Endothelial cell of umbilical vein (primary cell): Measurements from ENCODE around the gene DXO. TPM values are rescaled to one million over a fixed set of nuclear protein-coding genes. Genes with fewer than 3 reads are reported as not detected.

Experiments
- BruUV-seq: library from RNA; stranded (reverse); fragments of 400-500 nt; replicated peaks from 2 replicates; lab custom pipeline; 2021; lab: Mats Ljungman, UMichigan
- CTCF ChIA-PET: fragments of 300-600, 350-600 bp; sonication (Branson Sonifier 250); formaldehyde crosslinking; loops from one replicate; lab custom pipeline; 2021; ENCODE audit warnings: antibody characterized with exemption, inconsistent platforms; lab: Charles Lee
- POLR2A ChIA-PET: fragments of 300-600, 350-600 bp; sonication (Branson Sonifier 250); formaldehyde crosslinking; loops from one replicate; lab custom pipeline; 2021; ENCODE audit warnings: antibody characterized with exemption, inconsistent platforms; lab: Charles Lee
- DNase-seq: peaks from one replicate; pipeline ENCODE4 v3.0.0-alpha.2; 2011; ENCODE audit warnings: low read depth, low spot score
- FAIRE-seq: peaks from 2 replicates; lab custom pipeline; 2011; peaks lifted over from hg19 to GRCh38; lab: Jason Lieb, UNC
- H2AFZ ChIP-seq: 2 replicates; pipeline ENCODE4 v1.6.0; 2012; ENCODE audit warnings: low read depth, low read length, control low read depth, inconsistent platforms
- H3K27ac ChIP-seq: 2 replicates; pipeline ENCODE4 v1.5.1; 2011; ENCODE audit warnings: low read depth, mild to moderate bottlenecking, control low read depth, low read length, moderate library complexity; ENCODE audit not compliant: insufficient read depth
- H3K27me3 ChIP-seq, 2 experiments: 2 replicates each; pipeline versions ENCODE4 v1.6.0 to v1.6.1; 2011; ENCODE audit warnings: low read length in 2 of 2, mixed read lengths in 1 of 2; ENCODE audit not compliant: control insufficient read depth in 2 of 2, insufficient read depth in 2 of 2
- H3K36me3 ChIP-seq, 2 experiments: 2 replicates in 1 of 2; 3 replicates in 1 of 2; pipeline ENCODE4 v1.5.1; 2011; ENCODE audit warnings: low read length in 2 of 2, mild to moderate bottlenecking in 1 of 2, moderate library complexity in 1 of 2; ENCODE audit not compliant: control insufficient read depth in 2 of 2, insufficient read depth in 2 of 2; ENCODE audit errors: extremely low read depth in 1 of 2
- H3K4me1 ChIP-seq: 3 replicates; pipeline ENCODE4 v1.5.1; 2011; ENCODE audit warnings: mild to moderate bottlenecking, low read length; ENCODE audit not compliant: control insufficient read depth, insufficient read depth; ENCODE audit errors: extremely low read depth
- H3K4me2 ChIP-seq: 2 replicates; pipeline ENCODE4 v1.6.1; 2011; ENCODE audit warnings: low read length, control low read depth, mixed read lengths; ENCODE audit not compliant: insufficient read depth
- H3K4me3 ChIP-seq, 3 experiments: fragments of 200-600 bp in 1 of 3; sonication (generic), shearing (Covaris generic) in 1 of 3; replicated peaks in 1 of 3; 2 replicates each; pipeline ENCODE4 v1.5.1; 2011 to 2016; ENCODE audit warnings: control low read depth in 3 of 3, low read length in 3 of 3, mild to moderate bottlenecking in 2 of 3, inconsistent platforms in 1 of 3, low read depth in 1 of 3, moderate library complexity in 1 of 3; ENCODE audit not compliant: insufficient read depth in 1 of 3
- H3K79me2 ChIP-seq: 2 replicates; pipeline ENCODE4 v1.6.0; 2012; ENCODE audit warnings: low read length, inconsistent platforms; ENCODE audit not compliant: control insufficient read depth, insufficient read depth
- H3K9ac ChIP-seq: replicated peaks from 2 replicates; pipeline ENCODE3; 2011; ENCODE audit warnings: low read length, control low read depth; ENCODE audit not compliant: insufficient read depth; ENCODE audit errors: extremely low read depth
- H3K9me1 ChIP-seq: replicated peaks from 3 replicates; pipeline ENCODE4 v1.6.0; 2011; ENCODE audit warnings: mild to moderate bottlenecking, low read length; ENCODE audit not compliant: control insufficient read depth, insufficient read depth; ENCODE audit errors: extremely low read depth
- H3K9me3 ChIP-seq: replicated peaks from 2 replicates; pipeline ENCODE4 v1.5.1; 2012; ENCODE audit warnings: low read length, inconsistent platforms; ENCODE audit not compliant: control insufficient read depth, insufficient read depth
- H4K20me1 ChIP-seq: replicated peaks from 2 replicates; pipeline ENCODE3; 2011; ENCODE audit warnings: mild to moderate bottlenecking, low read length; ENCODE audit not compliant: control insufficient read depth, insufficient read depth; ENCODE audit errors: extremely low read depth
- EZH2 ChIP-seq: IDR thresholded peaks from 2 replicates; pipeline ENCODE4 v1.6.1; 2012; ENCODE audit warnings: borderline replicate concordance, low read depth, mild to moderate bottlenecking, moderate library complexity, low read length, inconsistent platforms; ENCODE audit not compliant: severe bottlenecking
- FOS ChIP-seq: IDR thresholded peaks from 2 replicates; pipeline ENCODE4 v1.6.1; 2011; ENCODE audit warnings: mild to moderate bottlenecking, low read length, moderate library complexity, borderline replicate concordance; ENCODE audit not compliant: insufficient read depth
- JUN ChIP-seq: IDR thresholded peaks from 2 replicates; pipeline ENCODE4 v1.6.1; 2011; ENCODE audit warnings: borderline replicate concordance, low read depth; ENCODE audit not compliant: insufficient read length, insufficient read depth
- MYC ChIP-seq: IDR thresholded peaks from one replicate; pipeline ENCODE4 v1.6.1; 2011; ENCODE audit warnings: mild to moderate bottlenecking, low read depth, low read length
- POLR2AphosphoS5 ChIP-seq: IDR thresholded peaks from 2 replicates; pipeline ENCODE4 v1.6.1; 2012; ENCODE audit warnings: low read depth, mild to moderate bottlenecking, control low read depth, low read length, moderate library complexity; ENCODE audit not compliant: insufficient read depth
- dilution Hi-C: fragments of 300-500 bp; cut with MboI; formaldehyde crosslinking; loops from one replicate; pipeline ENCODE4 v1.15.0; 2019; ENCODE audit warnings: low sequenced_read_pairs; ENCODE audit not compliant: extremely low pct_ligation_motif_present
- intact Hi-C: fragments of 100-400 bp; cut with micrococcal nuclease; formaldehyde crosslinking; loops from one replicate; pipeline ENCODE4 v1.10.0; 2022
- polyA plus RNA-seq, 4 experiments: library from polyadenylated mRNA; depleted of rRNA in 3 of 4; stranded (reverse) in 3 of 4; unstranded in 1 of 4; fragments of >200 nt; gene quantifications; 2 replicates each; pipeline versions ENCODE4 v1.2.1 to v1.2.3, GENCODE V29; 2011 to 2012; ENCODE audit warnings: missing spikeins in 1 of 4
- total RNA-seq: library from RNA; stranded (reverse); gene quantifications from 2 replicates; pipeline ENCODE4 v1.2.3, GENCODE V29; 2021
- TF ChIP-seq, protein P1 (sequence below): IDR thresholded peaks from 2 replicates; pipeline ENCODE4 v1.6.1; 2011; ENCODE audit not compliant: insufficient read depth, insufficient read length
- TF ChIP-seq, protein P2 (sequence below), 2 donors: IDR thresholded peaks; 1 replicate in 1 of 2; 2 replicates in 1 of 2; pipeline ENCODE4 v1.5.1; 2011; ENCODE audit warnings: low read length in 2 of 2, mild to moderate bottlenecking in 2 of 2, moderate library complexity in 2 of 2, control low read depth in 1 of 2, inconsistent platforms in 1 of 2, low read depth in 1 of 2; ENCODE audit not compliant: insufficient read depth in 1 of 2; ENCODE audit errors: extremely low read depth in 1 of 2

Gene DXO
- total and polyA plus RNA-seq, 2 donors (not counting 3 experiments of a cell fraction or from before 2014, with no cell fraction given) = 20.7 to 34.9 TPM

DNA sequence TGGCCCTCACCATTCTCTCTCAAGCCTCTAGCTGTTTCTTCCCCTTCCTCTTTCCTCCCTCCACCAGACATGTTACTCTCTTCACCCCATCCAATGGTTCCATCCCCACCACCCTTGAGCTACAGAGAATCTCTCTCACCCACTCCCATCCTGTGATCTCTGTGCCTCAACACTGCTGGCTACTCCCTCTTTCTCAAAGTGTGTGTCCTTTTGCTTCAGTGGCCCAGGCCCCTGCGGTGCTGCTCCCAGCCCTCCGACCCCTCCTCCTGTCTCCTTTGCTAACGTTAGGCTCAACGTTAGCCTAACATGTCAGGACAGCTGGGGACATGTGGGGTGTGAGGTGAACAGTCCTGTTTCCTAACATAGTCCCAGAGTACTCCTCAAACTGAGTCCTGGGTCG lies 19.0 kb downstream of the DXO start:
- FAIRE-seq = no peak
- POLR2A ChIA-PET = interaction anchor here (1.0 kb wide), 1 partner anchor 126 kb away, joined by 3 read pairs; the partner anchor contains the start of gene HSPA1B

DNA sequence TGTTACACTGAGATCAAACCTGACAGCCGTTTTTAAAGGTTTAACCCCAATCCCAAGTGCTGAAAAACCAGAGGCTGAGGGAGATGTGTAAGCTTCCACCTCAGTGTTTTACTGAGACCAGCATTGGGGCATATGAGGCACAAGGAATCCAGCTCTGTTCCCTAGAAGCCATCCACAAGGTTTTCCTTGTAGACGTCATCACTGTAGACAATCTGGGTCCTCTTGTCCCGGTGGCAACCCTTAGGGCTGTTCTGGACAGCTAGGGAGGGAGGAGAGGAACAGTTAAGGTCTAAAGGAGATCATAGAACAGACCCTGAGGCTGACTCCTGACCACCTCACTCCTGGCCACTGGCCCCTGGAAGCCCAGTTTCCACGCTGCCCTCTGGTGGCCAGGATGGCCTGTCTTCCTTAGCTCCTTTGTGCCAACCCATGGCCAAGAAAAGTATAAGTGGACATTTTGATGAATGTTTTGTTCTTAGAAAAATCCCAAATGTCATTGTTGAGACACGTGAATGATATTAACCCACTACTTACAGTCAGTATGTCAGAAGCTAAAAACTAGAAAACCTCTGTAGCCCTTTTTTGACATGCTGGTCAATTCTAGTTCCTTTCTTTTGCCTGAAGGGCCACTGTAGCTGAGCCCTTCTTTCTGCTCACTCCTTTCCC lies 19.7 kb downstream of the DXO start:
- no peaks in the 10 kb centered on the region for H3K9me3 ChIP-seq
- DNase-seq (peak; percentile 57), FAIRE-seq (peak; percentile 89)
- no peak overlapping the region for H2AFZ ChIP-seq
- intact Hi-C loops = loop anchor here (1.0 to 10.0 kb wide), 4 partner anchors 49 to 405 kb away; partner anchors contain the start of genes ATP6V1G2, NFKBIL1 and ZBTB12
- no peak overlapping the region for H3K27ac ChIP-seq
- H3K36me3 ChIP-seq = peaks cover 22 to 37% of the 10 kb centered on the region in 2 experiments
- dilution Hi-C loops = no loop called here
- no peak overlapping the region for H3K4me3 ChIP-seq
- peaks cover under 1% of the 10 kb centered on the region for H3K79me2 ChIP-seq
- no peaks in the 10 kb centered on the region for H4K20me1 ChIP-seq
- H3K9ac ChIP-seq = no peak overlapping the region
- H3K9me1 ChIP-seq = no peaks in the 10 kb centered on the region
- TF ChIP-seq, protein P1, sequence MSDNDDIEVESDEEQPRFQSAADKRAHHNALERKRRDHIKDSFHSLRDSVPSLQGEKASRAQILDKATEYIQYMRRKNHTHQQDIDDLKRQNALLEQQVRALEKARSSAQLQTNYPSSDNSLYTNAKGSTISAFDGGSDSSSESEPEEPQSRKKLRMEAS = no peak
- no peak for TF ChIP-seq POLR2AphosphoS5
- no peak for TF ChIP-seq FOS
- no peak for TF ChIP-seq JUN
- no peak for TF ChIP-seq EZH2
- TF ChIP-seq, protein P2, sequence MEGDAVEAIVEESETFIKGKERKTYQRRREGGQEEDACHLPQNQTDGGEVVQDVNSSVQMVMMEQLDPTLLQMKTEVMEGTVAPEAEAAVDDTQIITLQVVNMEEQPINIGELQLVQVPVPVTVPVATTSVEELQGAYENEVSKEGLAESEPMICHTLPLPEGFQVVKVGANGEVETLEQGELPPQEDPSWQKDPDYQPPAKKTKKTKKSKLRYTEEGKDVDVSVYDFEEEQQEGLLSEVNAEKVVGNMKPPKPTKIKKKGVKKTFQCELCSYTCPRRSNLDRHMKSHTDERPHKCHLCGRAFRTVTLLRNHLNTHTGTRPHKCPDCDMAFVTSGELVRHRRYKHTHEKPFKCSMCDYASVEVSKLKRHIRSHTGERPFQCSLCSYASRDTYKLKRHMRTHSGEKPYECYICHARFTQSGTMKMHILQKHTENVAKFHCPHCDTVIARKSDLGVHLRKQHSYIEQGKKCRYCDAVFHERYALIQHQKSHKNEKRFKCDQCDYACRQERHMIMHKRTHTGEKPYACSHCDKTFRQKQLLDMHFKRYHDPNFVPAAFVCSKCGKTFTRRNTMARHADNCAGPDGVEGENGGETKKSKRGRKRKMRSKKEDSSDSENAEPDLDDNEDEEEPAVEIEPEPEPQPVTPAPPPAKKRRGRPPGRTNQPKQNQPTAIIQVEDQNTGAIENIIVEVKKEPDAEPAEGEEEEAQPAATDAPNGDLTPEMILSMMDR (IDR thresholded peaks at IDR 0.05; ENCODE audit: extremely low read depth in 1 of 2, insufficient read depth in 1 of 2, low read depth in 1 of 2, low read length in 2 of 2) = peak; percentile 82 to 83
- TF ChIP-seq MYC = no peak
- no peaks in the 10 kb centered on the region for H3K27me3 ChIP-seq
- H3K4me2 ChIP-seq = no peak overlapping the region
- BruUV-seq = no TSS peak
- POLR2A ChIA-PET = interaction anchor here (1.0 kb wide), 1 partner anchor 125 kb away, joined by 3 read pairs; the partner anchor contains the start of gene HSPA1B
- no peaks in the 10 kb centered on the region for H3K4me1 ChIP-seq
- CTCF ChIA-PET = interaction anchor here (0.7 to 3.3 kb wide), 41 partner anchors 9 to 916 kb away, joined by 3 to 31 read pairs (median 4); partner anchors contain the start of genes BAG6, C2, DDAH2 and DXO

More for the DNA sequence above, 19.0 kb downstream of the DXO start:
- Histone ChIP-seq H3K4me3 (no peak overlapping the region), H3K9ac (no peak overlapping the region), H3K9me3 (no peaks in the 10 kb centered on the region), H2AFZ (no peak overlapping the region), H4K20me1 (no peaks in the 10 kb centered on the region), H3K27me3 (no peaks in the 10 kb centered on the region), H3K36me3 (peaks cover 22 to 37% of the 10 kb centered on the region in 2 experiments), H3K4me2 (no peak overlapping the region), H3K79me2 (peaks cover 7% of the 10 kb centered on the region), H3K4me1 (peaks cover 4% of the 10 kb centered on the region), H3K9me1 (no peaks in the 10 kb centered on the region), H3K27ac (no peak overlapping the region)
- intact Hi-C loops = loop anchor here (1.0 to 10.0 kb wide), 4 partner anchors 50 to 406 kb away; partner anchors contain the start of genes ATP6V1G2, NFKBIL1 and ZBTB12
- no TSS peak for BruUV-seq
- dilution Hi-C loops = no loop called here
- DNase-seq = no peak
- no peak for TF ChIP-seq POLR2AphosphoS5
- CTCF ChIA-PET = interaction anchor here (0.8 to 3.3 kb wide), 34 partner anchors 10 to 748 kb away, joined by 3 to 31 read pairs (median 5); partner anchors contain the start of genes BAG6, DXO, EHMT2 and LSM2
